B cell (primary cell): ENCODE measurements around the gene MICU1. TPM values are rescaled to one million over a fixed set of nuclear protein-coding genes. Genes with fewer than 3 reads are reported as not detected.

ENCODE experiments used
- ATAC-seq: fragments of 200-7000 bp; cut with Tn5 transposase; one replicate; pipeline ENCODE4 v1.10.0; 2021; ENCODE audit warnings: low read depth, mild to moderate bottlenecking, moderate number of reproducible peaks, moderate library complexity
- CTCF ChIA-PET: fragments of 350-600 bp; sonication (Branson Sonifier 250); formaldehyde crosslinking; loops from one replicate; lab custom pipeline; 2021; ENCODE audit warnings: antibody characterized with exemption, inconsistent platforms; lab: Charles Lee
- POLR2A ChIA-PET: fragments of 350-600 bp; sonication (Branson Sonifier 250); formaldehyde crosslinking; loops from one replicate; lab custom pipeline; 2021; ENCODE audit warnings: antibody characterized with exemption; lab: Charles Lee
- DNase-seq: peaks from one replicate; pipeline ENCODE4 v3.0.0; 2013
- H2AFZ ChIP-seq: 2 replicates; pipeline ENCODE4 v1.6.1; 2012; ENCODE audit warnings: mild to moderate bottlenecking, low read depth, low read length; ENCODE audit not compliant: insufficient read depth, poor library complexity, severe bottlenecking
- H3K27ac ChIP-seq, 2 donors: 1 replicate in 1 of 2; 2 replicates in 1 of 2; pipeline ENCODE4 v1.5.1; 2012 to 2013; ENCODE audit warnings: low read length in 2 of 2, mild to moderate bottlenecking in 2 of 2, moderate library complexity in 1 of 2
- H3K27me3 ChIP-seq, 4 experiments: fragments of 200-600 bp in 1 of 4; sonication (generic) in 1 of 4; replicated peaks in 1 of 4; 1 replicate in 2 of 4; 2 replicates in 2 of 4; pipeline versions ENCODE4 v1.6.1 to v1.7.0; 2013 to 2016; ENCODE audit warnings: low read length in 3 of 4, mild to moderate bottlenecking in 2 of 4, mixed read lengths in 1 of 4, moderate library complexity in 1 of 4; ENCODE audit not compliant: insufficient read depth in 4 of 4, control insufficient read depth in 3 of 4; ENCODE audit errors: control extremely low read depth in 1 of 4
- H3K36me3 ChIP-seq, 2 experiments: replicated peaks in 1 of 2; 1 replicate in 1 of 2; 2 replicates in 1 of 2; pipeline versions ENCODE4 v1.6.1 to v1.7.1; 2013; ENCODE audit warnings: low read length in 1 of 2; ENCODE audit not compliant: insufficient read depth in 2 of 2, control insufficient read depth in 1 of 2; ENCODE audit errors: control extremely low read depth in 1 of 2, extremely low read depth in 1 of 2
- H3K4me1 ChIP-seq, 2 donors: fragments of 200-600 bp in 1 of 2; sonication (generic) in 1 of 2; 1 replicate in 1 of 2; 2 replicates in 1 of 2; pipeline versions ENCODE4 v1.5.1 to v1.6.1; 2013 to 2017; ENCODE audit warnings: low read length in 2 of 2; ENCODE audit not compliant: control insufficient read depth in 2 of 2, insufficient read depth in 2 of 2
- H3K4me2 ChIP-seq: replicated peaks from 2 replicates; pipeline ENCODE3; 2012; ENCODE audit warnings: mild to moderate bottlenecking, low read depth, low read length; ENCODE audit not compliant: poor library complexity, severe bottlenecking
- H3K4me3 ChIP-seq, 5 experiments: fragments of 200-600 bp in 1 of 5; sonication (generic) in 1 of 5; 1 replicate in 3 of 5; 2 replicates in 2 of 5; pipeline versions ENCODE4 v1.5.1 to v1.7.0; 2011 to 2016; ENCODE audit warnings: low read length in 4 of 5, mild to moderate bottlenecking in 4 of 5, low read depth in 2 of 5, control low read depth in 1 of 5, moderate library complexity in 1 of 5; ENCODE audit not compliant: insufficient read depth in 1 of 5; ENCODE audit errors: control extremely low read depth in 1 of 5, extremely low read depth in 1 of 5
- H3K79me2 ChIP-seq: fragments of 200-600 bp; sonication (generic); one replicate; pipeline ENCODE4 v1.6.0; 2016; ENCODE audit warnings: low read length; ENCODE audit not compliant: control insufficient read depth, insufficient read depth
- H3K9ac ChIP-seq: fragments of 200-600 bp; sonication (generic); 2 replicates; pipeline ENCODE4 v1.6.1; 2017; ENCODE audit warnings: mild to moderate bottlenecking, low read length, moderate library complexity
- H3K9me3 ChIP-seq, 3 donors: one replicate each; pipeline versions ENCODE4 v1.6.1 to v1.7.1; 2013; ENCODE audit warnings: low read length in 2 of 3; ENCODE audit not compliant: control insufficient read depth in 2 of 3, insufficient read depth in 1 of 3; ENCODE audit errors: control extremely low read depth in 1 of 3
- H4K20me1 ChIP-seq: 2 replicates; pipeline ENCODE4 v1.6.0; 2012; ENCODE audit warnings: mild to moderate bottlenecking, low read length; ENCODE audit not compliant: insufficient read depth, control insufficient read depth, poor library complexity, severe bottlenecking
- H3K27ac Mint-ChIP-seq: one replicate; pipeline ENCODE4 v1.8.0; 2021; ENCODE audit warnings: mixed read lengths
- H3K27me3 Mint-ChIP-seq: one replicate; pipeline ENCODE4 v1.8.0; 2021; ENCODE audit warnings: mixed read lengths
- H3K4me1 Mint-ChIP-seq: one replicate; pipeline ENCODE4 v1.8.0; 2021; ENCODE audit warnings: mixed read lengths
- H3K4me3 Mint-ChIP-seq: one replicate; pipeline ENCODE4 v1.8.0; 2021; ENCODE audit warnings: mixed read lengths
- H3K9me3 Mint-ChIP-seq: one replicate; pipeline ENCODE4 v1.8.0; 2022; ENCODE audit warnings: mixed read lengths; ENCODE audit not compliant: insufficient read depth
- CTCF ChIP-seq: fragments of 200-600 bp; IDR thresholded peaks from one replicate; pipeline ENCODE4 v1.8.0; 2022; ENCODE audit warnings: antibody characterized with exemption, mild to moderate bottlenecking
- EZH2 ChIP-seq: IDR thresholded peaks from 2 replicates; pipeline ENCODE4 v1.6.1; 2012; ENCODE audit warnings: borderline replicate concordance, low read depth, mild to moderate bottlenecking, moderate library complexity, low read length; ENCODE audit not compliant: insufficient read depth, poor library complexity, severe bottlenecking
- WGBS: methylation state at CpG from one replicate; pipeline ENCODE4 v1.1.5; 2013; ENCODE audit warnings: missing lambda C conversion rate; ENCODE audit not compliant: insufficient coverage; 5-methylcytosine and 5-hydroxymethylcytosine counted together
- intact Hi-C: fragments of 100-400 bp; cut with micrococcal nuclease; formaldehyde crosslinking; loops from one replicate; pipeline ENCODE4 v1.10.0; 2022
- polyA plus RNA-seq: library from polyadenylated mRNA; depleted of rRNA; stranded (reverse); fragments of >200 nt; gene quantifications from 2 replicates; pipeline ENCODE4 v1.2.3, GENCODE V29; 2012
- total RNA-seq, 2 donors: library from RNA; stranded (reverse); fragments of 120-200 nt in 1 of 2; gene quantifications; 1 replicate in 1 of 2; 2 replicates in 1 of 2; pipeline versions ENCODE4 v1.2.3 to v1.2.4, GENCODE V29; 2013 to 2022

Gene MICU1
- total and polyA plus RNA-seq, 2 donors (not counting 1 experiment from before 2014, with no cell fraction given): 12.0 to 34.7 TPM

- Histone ChIP-seq H3K79me2 (no peaks in the 10 kb centered on the region), H3K27ac (peak overlapping the region in 1 of 2 donors; percentile 70), H3K27me3 (no peaks in the 10 kb centered on the region), H4K20me1 (no peaks in the 10 kb centered on the region), H3K4me2 (no peak overlapping the region), H3K36me3 (peaks cover 0 to 15% of the 10 kb centered on the region in 2 experiments), H3K9me3 (no peaks in the 10 kb centered on the region), H3K9ac (no peak overlapping the region), H2AFZ (peak overlapping the region; percentile 93), H3K4me3 (no peak overlapping the region), H3K4me1 (peaks cover 9 to 10% of the 10 kb centered on the region in 2 donors)
- TF ChIP-seq CTCF (no peak), EZH2 (no peak)
- Mint-ChIP-seq H3K27ac (peak overlapping the region; percentile 51), H3K4me1 (peaks cover 12% of the 10 kb centered on the region), H3K27me3 (no peaks in the 10 kb centered on the region), H3K4me3 (no peak overlapping the region), H3K9me3 (no peaks in the 10 kb centered on the region)
- 94% methylated on average over 4 of the region's 7 CpGs for WGBS
- ChIA-PET POLR2A (interaction anchor here (1.0 kb wide), 1 partner anchor 277 kb away, joined by 3 read pairs; the partner anchor contains the start of gene SPOCK2), CTCF (interaction anchor here (0.6 to 4.1 kb wide), 21 partner anchors 9 to 793 kb away, joined by 3 to 100 read pairs (median 5); partner anchors contain the start of genes DNAJB12 and MCU)
- intact Hi-C loops: loop anchor here (2.0 kb wide), 1 partner anchor 328 kb away; the partner anchor contains the start of gene MCU
- ATAC-seq (no peak), DNase-seq (no peak)
These were observed 260.6 kb downstream of the MICU1 start for GRCh38 chr10:72365106-72365895.
